ENCODE results near the gene ATP4A. TPM values are rescaled to one million over a fixed set of nuclear protein-coding genes. Genes with fewer than 3 reads are reported as not detected.

The ATP4A gene
- total RNA-seq, 1 donor from 2014 or later, result not detected

DNA sequence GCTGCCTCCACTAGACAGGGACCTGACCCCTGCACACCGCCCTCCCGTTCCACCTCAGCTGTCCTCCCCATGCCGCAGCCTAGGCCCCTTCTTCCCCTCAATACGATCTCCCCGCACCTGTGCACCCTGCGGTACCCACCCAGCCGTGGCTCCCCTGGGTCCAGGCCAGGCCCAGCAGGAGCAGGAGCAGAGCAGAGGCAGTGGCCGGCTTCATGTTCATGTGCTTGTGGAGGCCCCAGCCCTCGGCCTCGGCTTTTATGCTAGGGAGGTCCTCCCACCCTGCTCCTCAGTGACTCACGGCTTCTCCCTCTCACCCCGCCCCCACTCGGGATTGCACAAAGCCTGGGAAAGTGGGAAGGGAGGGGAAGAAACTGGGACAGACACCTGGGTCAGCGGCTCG is 61.8 kb downstream of the ATP4A start:
- H3K36me3 Mint-ChIP-seq (ENCODE audit: insufficient read depth), result peaks cover 31% of the 10 kb centered on the region
- H3K4me3 Mint-ChIP-seq (ENCODE audit: low read depth), result no peak overlapping the region

DNA sequence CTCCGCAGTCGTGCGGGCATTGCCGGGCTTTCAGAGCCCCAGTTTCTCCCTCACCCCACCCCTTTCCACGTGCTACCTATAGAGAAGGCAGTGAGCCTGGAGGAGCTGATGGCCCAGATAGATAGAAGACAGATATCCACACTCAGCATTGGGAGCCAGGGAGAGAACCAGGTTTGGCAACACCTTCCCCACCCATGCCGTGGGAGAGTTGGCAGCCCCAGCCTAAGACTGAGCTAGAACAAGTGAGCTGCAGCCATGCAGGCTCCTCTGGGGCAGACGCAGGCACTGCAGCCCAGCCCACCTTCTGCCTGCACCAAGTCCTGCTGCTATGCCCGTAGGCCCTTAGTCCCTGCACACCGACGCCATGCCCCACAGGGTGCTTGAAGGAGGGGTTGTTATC is 62.8 kb downstream of the ATP4A start:
- DNase-seq (ENCODE audit: low spot score, unreplicated experiment), result no peak
- Mint-ChIP-seq H3K27ac (no peak overlapping the region), H3K4me3 (ENCODE audit: low read depth) (no peak overlapping the region), H3K4me1 (ENCODE audit: low read depth) (no peaks in the 10 kb centered on the region), H3K27me3 (no peaks in the 10 kb centered on the region), H3K9me3 (ENCODE audit: low read depth) (no peaks in the 10 kb centered on the region), H3K36me3 (ENCODE audit: insufficient read depth) (peaks cover 24% of the 10 kb centered on the region)
- TF ChIP-seq, protein P1, sequence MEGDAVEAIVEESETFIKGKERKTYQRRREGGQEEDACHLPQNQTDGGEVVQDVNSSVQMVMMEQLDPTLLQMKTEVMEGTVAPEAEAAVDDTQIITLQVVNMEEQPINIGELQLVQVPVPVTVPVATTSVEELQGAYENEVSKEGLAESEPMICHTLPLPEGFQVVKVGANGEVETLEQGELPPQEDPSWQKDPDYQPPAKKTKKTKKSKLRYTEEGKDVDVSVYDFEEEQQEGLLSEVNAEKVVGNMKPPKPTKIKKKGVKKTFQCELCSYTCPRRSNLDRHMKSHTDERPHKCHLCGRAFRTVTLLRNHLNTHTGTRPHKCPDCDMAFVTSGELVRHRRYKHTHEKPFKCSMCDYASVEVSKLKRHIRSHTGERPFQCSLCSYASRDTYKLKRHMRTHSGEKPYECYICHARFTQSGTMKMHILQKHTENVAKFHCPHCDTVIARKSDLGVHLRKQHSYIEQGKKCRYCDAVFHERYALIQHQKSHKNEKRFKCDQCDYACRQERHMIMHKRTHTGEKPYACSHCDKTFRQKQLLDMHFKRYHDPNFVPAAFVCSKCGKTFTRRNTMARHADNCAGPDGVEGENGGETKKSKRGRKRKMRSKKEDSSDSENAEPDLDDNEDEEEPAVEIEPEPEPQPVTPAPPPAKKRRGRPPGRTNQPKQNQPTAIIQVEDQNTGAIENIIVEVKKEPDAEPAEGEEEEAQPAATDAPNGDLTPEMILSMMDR (IDR thresholded peaks at IDR 0.05; ENCODE audit: unreplicated experiment), result no peak

More for the DNA sequence above, 61.8 kb downstream of the ATP4A start:
- TF ChIP-seq, protein P1 (IDR thresholded peaks at IDR 0.05; ENCODE audit: unreplicated experiment), result no peak
- no peaks in the 10 kb centered on the region for H3K27me3 Mint-ChIP-seq
- no peak overlapping the region for H3K27ac Mint-ChIP-seq
- DNase-seq (ENCODE audit: low spot score, unreplicated experiment), result no peak
- no peaks in the 10 kb centered on the region for H3K4me1 Mint-ChIP-seq (ENCODE audit: low read depth)
- no peaks in the 10 kb centered on the region for H3K9me3 Mint-ChIP-seq (ENCODE audit: low read depth)

Other genes with a start within 250 kb of the ATP4A start
- gene CD22, start 234.5 kb downstream of the ATP4A start, total RNA-seq, result 3.8 and 5.1 TPM in 2 replicates
- 0.33 and 0.74 TPM in 2 replicates for gene FFAR1, start 215.8 kb downstream of the ATP4A start, total RNA-seq
- not detected in 2 replicates for gene FFAR3, start 205.2 kb downstream of the ATP4A start, total RNA-seq
- gene GPR42, start 192.6 kb downstream of the ATP4A start, total RNA-seq, result 0.16 TPM in 1 of 2 replicates, not detected in the other
- gene FFAR2, start 115.4 kb downstream of the ATP4A start, total RNA-seq, result 1.2 and 1.9 TPM in 2 replicates
- gene KRTDAP, start 73.2 kb downstream of the ATP4A start, total RNA-seq, result 1.6 and 4.8 TPM in 2 replicates
- 201 and 213 TPM in 2 replicates for gene DMKN, start 50.0 kb downstream of the ATP4A start, total RNA-seq
- gene SBSN, start 35.3 kb downstream of the ATP4A start, total RNA-seq, result 0.16 and 0.24 TPM in 2 replicates
- gene GAPDHS, start 30.2 kb downstream of the ATP4A start, total RNA-seq, result not detected in 2 replicates
- 94.2 and 95.2 TPM in 2 replicates for gene TMEM147, start 18.0 kb downstream of the ATP4A start, total RNA-seq
- not detected in 2 replicates for gene PMIS2, start 22.5 kb upstream of the ATP4A start, total RNA-seq
- gene HAUS5, start 49.1 kb upstream of the ATP4A start, total RNA-seq, result 32.9 and 34.1 TPM in 2 replicates
- gene RBM42, start 65.4 kb upstream of the ATP4A start, total RNA-seq, result 69.2 and 76.0 TPM in 2 replicates
- gene ETV2, start 78.1 kb upstream of the ATP4A start, total RNA-seq, result 1.0 and 1.3 TPM in 2 replicates
- 307 and 315 TPM in 2 replicates for gene COX6B1, start 84.7 kb upstream of the ATP4A start, total RNA-seq
- gene UPK1A, start 102.9 kb upstream of the ATP4A start, total RNA-seq, result not detected in 2 replicates
- not detected in 2 replicates for gene ZBTB32, start 140.9 kb upstream of the ATP4A start, total RNA-seq
- 65.0 and 70.2 TPM in 2 replicates for gene KMT2B, start 154.3 kb upstream of the ATP4A start, total RNA-seq
- 5.1 TPM in 2 replicates for gene IGFLR1, start 178.8 kb upstream of the ATP4A start, total RNA-seq
- 35.5 and 37.4 TPM in 2 replicates for gene U2AF1L4, start 181.8 kb upstream of the ATP4A start, total RNA-seq
- gene PSENEN, start 182.0 kb upstream of the ATP4A start, total RNA-seq, result 81.4 and 83.8 TPM in 2 replicates
- 12.7 and 13.1 TPM in 2 replicates for gene LIN37, start 184.9 kb upstream of the ATP4A start, total RNA-seq
- 0.33 TPM in 1 of 2 replicates, not detected in the other for gene HSPB6, start 193.4 kb upstream of the ATP4A start, total RNA-seq
- 58.6 and 62.3 TPM in 2 replicates for gene PROSER3, start 194.5 kb upstream of the ATP4A start, total RNA-seq
- gene ARHGAP33, start 211.9 kb upstream of the ATP4A start, total RNA-seq, result 46.3 and 54.3 TPM in 2 replicates
- 5.3 TPM in 2 replicates for gene PRODH2, start 249.2 kb upstream of the ATP4A start, total RNA-seq